Kasumi-1 (cell line): ENCODE data around the gene HSPA12B.

Source experiments
- DNase-seq, 2 experiments: peaks; one replicate each; lab custom pipeline; 2025; lab: John Stamatoyannopoulos, UW

Gene HSPA12B

GRCh38 chr20:3705491-3705969, 27.0 kb upstream of the HSPA12B start:
- no peak for DNase-seq

- no peak for DNase-seq
Observed at GRCh38 chr20:3705970-3706739, 26.3 kb upstream of the HSPA12B start.

- DNase-seq: no peak
Observed at GRCh38 chr20:3706774-3707507, 25.5 kb upstream of the HSPA12B start.

GRCh38 chr20:3707508-3707899, 25.0 kb upstream of the HSPA12B start:
- no peak for DNase-seq

GRCh38 chr20:3710011-3710466, 22.4 kb upstream of the HSPA12B start:
- no peak for DNase-seq

GRCh38 chr20:3710703-3711483, 21.6 kb upstream of the HSPA12B start:
- peak; percentile 33 to 52 for DNase-seq

- peak in 1 of 2 experiments; percentile 23 for DNase-seq
Observed at GRCh38 chr20:3711484-3711941, 21.0 kb upstream of the HSPA12B start.

GRCh38 chr20:3712279-3712873, 20.1 kb upstream of the HSPA12B start, which contains the start of gene SIGLEC1:
SIGLEC1 (minus strand) TSS chr20:3712600; CDS start chr20:3707128, 5,472 bp downstream.
- peak; percentile 72 to 77 for DNase-seq

GRCh38 chr20:3714092-3714491, 18.4 kb upstream of the HSPA12B start:
- no peak for DNase-seq

- peak; percentile 52 to 68 for DNase-seq
Observed at GRCh38 chr20:3716195-3716834, 16.2 kb upstream of the HSPA12B start.

- DNase-seq: no peak
Observed at GRCh38 chr20:3719046-3719445, 13.4 kb upstream of the HSPA12B start.

GRCh38 chr20:3720068-3720467, 12.4 kb upstream of the HSPA12B start:
- DNase-seq: no peak

- no peak for DNase-seq
Observed at GRCh38 chr20:3720626-3721025, 11.9 kb upstream of the HSPA12B start.

GRCh38 chr20:3721912-3722311, 10.6 kb upstream of the HSPA12B start:
- peak in 1 of 2 experiments; percentile 9 for DNase-seq

GRCh38 chr20:3723284-3723683, 9.2 kb upstream of the HSPA12B start:
- DNase-seq: no peak

- DNase-seq: no peak
Observed at GRCh38 chr20:3724356-3724755, 8.1 kb upstream of the HSPA12B start.

GRCh38 chr20:3727401-3728021, 5.0 kb upstream of the HSPA12B start:
- no peak for DNase-seq

GRCh38 chr20:3728354-3728753, 4.1 kb upstream of the HSPA12B start:
- DNase-seq: no peak

GRCh38 chr20:3728876-3729275, 3.6 kb upstream of the HSPA12B start:
- DNase-seq: no peak

- no peak for DNase-seq
Observed at GRCh38 chr20:3729378-3729777, 3.1 kb upstream of the HSPA12B start.
